EH (cell line): ENCODE data around the gene TRAF3.
"Not testable (repeated sequence)": the region's sequence is repeated elsewhere in the genome, so short reads cannot be mapped to it uniquely, and the experiment has no call there.

Experiments
- DNase-seq: peaks from one replicate; pipeline ENCODE4 v3.0.0-alpha.2; 2015; ENCODE audit warnings: low read depth

Gene TRAF3

GRCh38 chr14:102829016-102829548 is 51.8 kb downstream of the TRAF3 start:
- DNase-seq = no peak

GRCh38 chr14:102830474-102831045 is 53.3 kb downstream of the TRAF3 start:
- no peak for DNase-seq

- no peak for DNase-seq
Observed at GRCh38 chr14:102831163-102831804, 54.0 kb downstream of the TRAF3 start.

- no peak for DNase-seq
Observed at GRCh38 chr14:102833341-102833740, 56.1 kb downstream of the TRAF3 start.

- DNase-seq = no peak
Observed at GRCh38 chr14:102833991-102834390, 56.7 kb downstream of the TRAF3 start.

GRCh38 chr14:102835959-102836358 is 58.7 kb downstream of the TRAF3 start:
- DNase-seq = no peak

GRCh38 chr14:102837120-102837519 is 59.9 kb downstream of the TRAF3 start:
- not testable (repeated sequence) for DNase-seq

GRCh38 chr14:102838501-102838900 is 61.3 kb downstream of the TRAF3 start:
- DNase-seq = no peak

- DNase-seq = no peak
Observed at GRCh38 chr14:102840115-102840514, 62.9 kb downstream of the TRAF3 start.

- DNase-seq = no peak
Observed at GRCh38 chr14:102840771-102841528, 63.7 kb downstream of the TRAF3 start.

- peak; percentile 68 for DNase-seq
Observed at GRCh38 chr14:102848830-102849525, 71.7 kb downstream of the TRAF3 start.

GRCh38 chr14:102849526-102850379 is 72.5 kb downstream of the TRAF3 start:
- DNase-seq = peak; percentile 51

GRCh38 chr14:102853648-102854047 is 76.4 kb downstream of the TRAF3 start:
- no peak for DNase-seq

GRCh38 chr14:102854091-102854703 is 76.9 kb downstream of the TRAF3 start:
- no peak for DNase-seq

GRCh38 chr14:102856179-102856578 is 78.9 kb downstream of the TRAF3 start:
- DNase-seq = no peak

- DNase-seq = peak; percentile 34
Observed at GRCh38 chr14:102857444-102857843, 80.2 kb downstream of the TRAF3 start.

GRCh38 chr14:102859911-102860310 is 82.7 kb downstream of the TRAF3 start:
- no peak for DNase-seq

GRCh38 chr14:102862154-102862773 is 85.0 kb downstream of the TRAF3 start:
- no peak for DNase-seq

- no peak for DNase-seq
Observed at GRCh38 chr14:102863381-102863780, 86.1 kb downstream of the TRAF3 start.

- DNase-seq = not testable (repeated sequence)
Observed at GRCh38 chr14:102865916-102866315, 88.7 kb downstream of the TRAF3 start.
